ENCODE measurements around the gene PPFIBP1.
"Not testable (repeated sequence)": the region's sequence is repeated elsewhere in the genome, so short reads cannot be mapped to it uniquely, and the experiment has no call there.

PPFIBP1 gene

DNA sequence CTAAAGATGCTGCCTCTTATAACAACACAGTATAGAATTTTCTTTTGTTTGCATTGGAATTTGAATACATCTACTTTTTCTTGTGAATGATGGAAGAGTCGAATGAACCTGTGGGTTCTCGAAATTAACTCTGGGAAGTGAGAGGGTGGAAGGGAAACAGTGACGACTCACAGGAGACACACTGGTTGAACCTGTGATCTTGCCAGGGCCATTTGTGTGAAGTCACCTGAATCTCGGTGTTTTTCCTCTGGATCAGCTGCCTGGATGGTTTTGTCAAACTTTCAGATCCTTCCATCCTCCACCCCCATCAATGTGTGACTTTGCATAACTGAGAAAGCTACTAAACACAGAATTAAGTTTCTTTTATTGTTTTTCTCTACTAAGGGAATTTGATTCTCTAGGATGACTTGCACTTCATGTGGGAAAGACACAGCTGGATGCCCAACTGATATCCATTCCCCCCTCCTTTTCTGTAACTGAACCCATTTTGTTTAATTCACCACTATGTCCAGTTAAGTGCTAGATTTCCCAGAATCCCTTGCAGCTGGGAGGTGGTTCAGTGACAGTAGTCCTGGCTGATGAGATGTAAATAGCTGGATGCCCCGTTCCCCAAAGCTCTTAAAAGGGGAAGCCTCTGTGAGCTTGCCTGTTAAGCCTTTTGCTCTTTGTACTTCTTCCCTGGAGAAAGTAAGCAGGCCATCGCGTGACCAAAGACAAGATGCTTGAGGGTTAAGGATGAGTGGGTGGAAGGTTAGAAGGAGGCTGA is 6.3 kb downstream of the PPFIBP1 start:
- no peak for TF ChIP-seq POLR2A (IDR thresholded peaks at IDR 0.05; ENCODE audit: low read depth, low read length)
- FAIRE-seq, result peak; percentile 42
- no peak for DNase-seq (ENCODE audit: insufficient read length)

DNA sequence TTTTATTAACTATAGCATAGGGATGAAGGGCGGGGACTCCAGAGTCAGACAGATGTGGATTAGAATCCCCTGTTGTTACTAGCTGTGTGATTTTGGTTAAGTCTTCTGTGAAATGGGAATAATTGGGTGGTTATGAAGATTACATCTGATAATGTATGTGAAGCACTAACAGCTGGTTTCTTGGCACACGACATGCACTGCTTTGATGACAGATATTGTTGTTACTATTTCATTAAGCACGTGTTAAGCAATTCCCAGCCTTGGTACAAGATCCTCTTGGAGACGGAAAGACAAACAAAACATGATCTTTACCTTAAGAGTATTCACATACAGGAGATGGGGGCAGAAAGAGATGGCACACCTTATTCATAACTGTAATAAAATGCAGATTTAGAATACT is 7.9 kb downstream of the PPFIBP1 start:
- TF ChIP-seq TAF1 (IDR thresholded peaks at IDR 0.05; ENCODE audit: borderline replicate concordance, low read depth, low read length), result no peak
- TF ChIP-seq POLR2A (IDR thresholded peaks at IDR 0.05; ENCODE audit: low read depth, low read length), result no peak
- no peak for TF ChIP-seq POLR2AphosphoS5 (IDR thresholded peaks at IDR 0.05; ENCODE audit: low read depth, low read length)
- no peak for DNase-seq (ENCODE audit: insufficient read length)
- no peak for FAIRE-seq

GRCh38 chr12:27534060-27534764 is 10.2 kb downstream of the PPFIBP1 start:
- TF ChIP-seq TAF1 (IDR thresholded peaks at IDR 0.05; ENCODE audit: borderline replicate concordance, low read depth, low read length), result no peak
- no peak for TF ChIP-seq POLR2A (IDR thresholded peaks at IDR 0.05; ENCODE audit: low read depth, low read length)
- no peak for TF ChIP-seq POLR2AphosphoS5 (IDR thresholded peaks at IDR 0.05; ENCODE audit: low read depth, low read length)
- DNase-seq (ENCODE audit: insufficient read length), result no peak
- FAIRE-seq, result peak; percentile 79

GRCh38 chr12:27534765-27535161 is 10.8 kb downstream of the PPFIBP1 start:
- FAIRE-seq (peak; percentile 56), DNase-seq (ENCODE audit: insufficient read length) (no peak)
- TF ChIP-seq POLR2A (IDR thresholded peaks at IDR 0.05; ENCODE audit: low read depth, low read length) (no peak), TAF1 (IDR thresholded peaks at IDR 0.05; ENCODE audit: borderline replicate concordance, low read depth, low read length) (no peak), POLR2AphosphoS5 (IDR thresholded peaks at IDR 0.05; ENCODE audit: low read depth, low read length) (no peak)

- DNase-seq (ENCODE audit: insufficient read length), result no peak
- no peak for FAIRE-seq
- no peak for TF ChIP-seq POLR2A (IDR thresholded peaks at IDR 0.05; ENCODE audit: low read depth, low read length)
- no peak for TF ChIP-seq TAF1 (IDR thresholded peaks at IDR 0.05; ENCODE audit: borderline replicate concordance, low read depth, low read length)
- TF ChIP-seq POLR2AphosphoS5 (IDR thresholded peaks at IDR 0.05; ENCODE audit: low read depth, low read length), result no peak
Measured at GRCh38 chr12:27535318-27535717, 11.3 kb downstream of the PPFIBP1 start.

GRCh38 chr12:27537855-27538675 is 14.1 kb downstream of the PPFIBP1 start:
- FAIRE-seq (peak; percentile 30), DNase-seq (ENCODE audit: insufficient read length) (no peak)
- TF ChIP-seq POLR2A (IDR thresholded peaks at IDR 0.05; ENCODE audit: low read depth, low read length), result no peak
- TF ChIP-seq TAF1 (IDR thresholded peaks at IDR 0.05; ENCODE audit: borderline replicate concordance, low read depth, low read length), result no peak

DNA sequence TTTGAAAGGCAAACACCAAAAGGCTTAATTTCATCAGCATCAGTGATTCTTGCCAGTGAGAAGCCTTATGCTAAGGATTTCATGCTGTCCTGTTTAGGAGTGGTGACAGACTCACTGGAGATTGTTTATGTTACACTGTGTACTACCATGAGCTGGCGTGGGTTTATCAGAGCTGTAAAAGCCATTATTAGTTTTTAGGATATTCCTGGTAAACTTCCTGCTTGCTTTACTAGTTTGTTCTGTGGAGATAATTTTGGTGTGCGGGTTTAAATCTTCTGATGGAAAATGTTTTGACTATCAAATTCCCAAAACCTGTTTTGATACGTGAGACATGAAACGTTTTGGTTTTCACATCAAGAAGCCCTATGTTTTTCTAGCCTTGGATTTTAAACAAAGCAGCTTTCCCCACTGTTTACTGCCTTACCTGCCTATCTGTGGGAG is 15.2 kb downstream of the PPFIBP1 start:
- no peak for FAIRE-seq
- DNase-seq (ENCODE audit: insufficient read length), result no peak
- TF ChIP-seq POLR2AphosphoS5 (IDR thresholded peaks at IDR 0.05; ENCODE audit: low read depth, low read length) (no peak), POLR2A (IDR thresholded peaks at IDR 0.05; ENCODE audit: low read depth, low read length) (no peak), TAF1 (IDR thresholded peaks at IDR 0.05; ENCODE audit: borderline replicate concordance, low read depth, low read length) (no peak)

DNA sequence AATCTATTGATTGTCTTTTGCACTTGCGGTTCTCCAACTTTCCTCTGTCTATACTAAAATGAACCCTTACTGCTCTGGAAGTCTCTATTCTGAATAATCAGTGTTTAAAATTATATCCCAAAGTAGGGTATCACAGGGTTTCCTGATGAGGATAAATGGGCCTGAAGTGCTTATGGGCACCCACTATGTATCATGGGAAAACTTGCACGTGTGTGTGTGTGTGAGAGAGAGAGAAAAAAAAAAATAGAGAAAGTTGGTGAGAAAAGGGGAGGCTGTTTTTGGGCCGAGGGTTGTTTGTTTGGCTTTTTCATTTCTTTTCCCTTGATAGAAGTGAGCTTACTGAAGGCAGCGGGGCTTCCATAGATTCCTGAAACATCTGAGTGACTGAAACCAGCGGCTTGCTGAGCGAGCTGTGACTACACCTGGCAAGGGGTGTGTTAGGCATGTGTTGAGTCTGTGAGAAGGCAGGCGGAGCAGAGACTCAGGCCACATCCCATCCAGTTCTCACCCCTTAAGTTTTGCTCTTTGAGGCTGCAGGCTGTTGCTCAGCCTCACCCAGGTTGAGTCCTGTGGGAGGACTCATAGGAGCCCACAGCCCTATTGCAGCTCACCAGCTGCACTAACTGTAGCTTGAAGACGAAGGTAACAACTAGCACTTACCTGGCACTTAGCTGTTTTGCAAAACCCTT is 17.2 kb downstream of the PPFIBP1 start:
- no peak for TF ChIP-seq POLR2AphosphoS5 (IDR thresholded peaks at IDR 0.05; ENCODE audit: low read depth, low read length)
- DNase-seq (ENCODE audit: insufficient read length) (no peak), FAIRE-seq (no peak)

GRCh38 chr12:27542628-27543027 is 18.6 kb downstream of the PPFIBP1 start:
- FAIRE-seq (no peak), DNase-seq (ENCODE audit: insufficient read length) (no peak)
- TF ChIP-seq POLR2A (IDR thresholded peaks at IDR 0.05; ENCODE audit: low read depth, low read length) (no peak), POLR2AphosphoS5 (IDR thresholded peaks at IDR 0.05; ENCODE audit: low read depth, low read length) (no peak), TAF1 (IDR thresholded peaks at IDR 0.05; ENCODE audit: borderline replicate concordance, low read depth, low read length) (no peak)

GRCh38 chr12:27544858-27545257 is 20.9 kb downstream of the PPFIBP1 start:
- DNase-seq (ENCODE audit: insufficient read length); FAIRE-seq: not testable (repeated sequence)

DNA sequence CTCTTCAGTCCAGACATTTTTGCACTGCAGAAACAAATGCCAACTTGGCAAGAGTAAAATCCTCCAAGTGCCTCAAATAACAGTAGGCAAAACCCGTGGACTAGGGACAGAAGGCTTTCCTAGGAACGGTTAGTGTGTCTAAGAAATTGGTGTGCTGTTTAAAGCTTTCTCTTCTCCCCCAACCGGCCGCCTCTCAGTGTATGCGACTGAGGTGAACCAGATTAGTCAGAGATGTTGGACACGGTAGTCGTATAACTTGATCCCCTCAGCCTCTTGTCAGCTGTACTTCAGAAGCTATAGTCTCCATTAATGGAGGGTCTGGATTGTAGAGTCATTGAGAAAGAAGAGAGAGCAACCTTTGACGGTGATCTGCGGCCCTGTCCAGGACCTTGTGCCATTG is 21.7 kb downstream of the PPFIBP1 start:
- DNase-seq (ENCODE audit: insufficient read length) (no peak), FAIRE-seq (no peak)
- TF ChIP-seq POLR2A (IDR thresholded peaks at IDR 0.05; ENCODE audit: low read depth, low read length), result no peak
- no peak for TF ChIP-seq POLR2AphosphoS5 (IDR thresholded peaks at IDR 0.05; ENCODE audit: low read depth, low read length)
- no peak for TF ChIP-seq TAF1 (IDR thresholded peaks at IDR 0.05; ENCODE audit: borderline replicate concordance, low read depth, low read length)

Measured in GM12892 (cell line).